AG08395 (cell line): ENCODE data around the gene RAD51B.
"Not testable (repeated sequence)": the region's sequence is repeated elsewhere in the genome, so short reads cannot be mapped to it uniquely, and the experiment has no call there.

Experiments
- DNase-seq: peaks from one replicate; pipeline ENCODE4 v3.0.0; 2012; ENCODE audit warnings: mixed read lengths, low spot score

The RAD51B gene

GRCh38 chr14:68407285-68407684 lies 587.7 kb downstream of the RAD51B start:
- DNase-seq = no peak

DNA sequence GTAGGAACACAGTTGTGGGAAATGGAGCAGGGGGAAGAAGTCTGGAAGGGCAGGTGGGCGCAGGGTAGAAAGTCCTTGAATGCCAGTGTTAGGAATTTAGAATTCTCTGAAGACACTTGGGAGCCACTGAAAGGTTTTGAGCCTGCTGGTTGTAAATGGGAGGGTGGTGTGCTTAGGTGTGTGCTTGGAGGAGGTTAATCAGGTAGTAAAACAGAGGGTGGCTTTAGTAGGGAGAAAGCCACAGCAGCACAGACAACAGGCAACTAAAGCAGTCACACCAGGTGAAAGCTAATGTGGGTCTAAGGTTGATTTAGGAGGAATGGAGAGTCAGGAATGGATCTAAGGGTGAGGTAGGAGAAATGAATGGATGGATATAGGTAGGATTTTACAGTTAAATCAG lies 588.2 kb downstream of the RAD51B start:
- DNase-seq = no peak

- peak; percentile 22 for DNase-seq
Measured at GRCh38 chr14:68408680-68409079, 589.1 kb downstream of the RAD51B start.

DNA sequence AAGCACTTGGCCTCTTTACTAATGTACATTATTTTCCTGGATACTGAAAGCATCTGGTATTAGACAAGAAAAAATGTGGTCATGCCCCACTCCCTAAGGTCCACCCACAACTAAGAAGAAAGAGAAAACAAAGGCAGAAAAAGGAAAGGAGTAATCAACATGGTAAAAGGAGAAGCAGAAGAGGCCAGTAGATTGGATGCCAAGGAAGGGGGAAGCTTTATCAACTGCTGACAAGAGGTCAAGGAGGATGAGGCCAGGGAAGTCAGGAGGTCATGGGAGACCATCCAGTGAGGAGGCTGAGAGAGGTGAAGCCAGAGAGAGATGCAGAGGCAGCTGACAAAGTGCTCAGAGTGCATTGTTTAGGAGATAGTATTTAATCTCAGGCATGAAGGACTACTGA lies 589.8 kb downstream of the RAD51B start:
- no peak for DNase-seq

- DNase-seq = no peak
Measured at GRCh38 chr14:68412505-68413465, 593.2 kb downstream of the RAD51B start.

- DNase-seq = no peak
Measured at GRCh38 chr14:68413509-68413908, 593.9 kb downstream of the RAD51B start.

DNA sequence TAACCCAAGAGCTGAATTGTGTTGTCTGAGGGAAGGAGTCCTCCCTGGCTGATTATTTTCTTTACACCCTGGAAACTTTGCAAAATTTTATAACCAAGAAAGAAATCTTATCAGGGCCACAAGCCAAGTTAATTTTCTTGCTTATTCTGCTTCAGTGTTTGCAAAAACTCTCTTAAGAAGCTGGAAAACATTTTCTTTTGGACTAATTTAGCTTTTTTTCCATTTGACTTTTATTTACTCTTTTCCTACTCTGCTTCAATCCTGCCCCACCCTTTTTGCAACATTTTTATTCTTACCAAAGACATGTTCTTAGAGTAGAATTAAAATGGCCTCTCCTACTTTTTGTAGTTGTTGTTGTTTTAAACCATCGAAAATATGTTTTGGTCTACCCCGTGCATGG lies 594.5 kb downstream of the RAD51B start:
- DNase-seq = no peak

DNA sequence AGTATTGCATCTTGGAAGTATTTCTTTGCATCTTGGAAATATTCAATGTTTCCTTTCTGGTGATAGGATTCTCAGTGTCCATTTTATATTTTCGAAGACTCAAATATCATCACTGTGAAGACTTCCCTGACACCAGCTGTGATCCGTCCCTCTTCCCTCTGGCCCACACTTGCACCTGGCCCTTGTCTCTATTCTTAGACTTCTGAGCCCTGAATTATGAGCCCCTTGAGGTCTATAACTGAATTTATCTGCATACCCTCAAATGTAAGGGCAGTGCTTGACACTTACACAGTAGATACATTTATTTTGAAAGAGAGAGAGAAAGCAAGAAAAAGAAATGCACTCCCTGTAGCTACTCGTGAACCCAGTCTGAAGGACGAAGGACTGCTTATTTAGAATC lies 596.6 kb downstream of the RAD51B start:
- no peak for DNase-seq

- DNase-seq = no peak
Measured at GRCh38 chr14:68417009-68417650, 597.6 kb downstream of the RAD51B start.

DNA sequence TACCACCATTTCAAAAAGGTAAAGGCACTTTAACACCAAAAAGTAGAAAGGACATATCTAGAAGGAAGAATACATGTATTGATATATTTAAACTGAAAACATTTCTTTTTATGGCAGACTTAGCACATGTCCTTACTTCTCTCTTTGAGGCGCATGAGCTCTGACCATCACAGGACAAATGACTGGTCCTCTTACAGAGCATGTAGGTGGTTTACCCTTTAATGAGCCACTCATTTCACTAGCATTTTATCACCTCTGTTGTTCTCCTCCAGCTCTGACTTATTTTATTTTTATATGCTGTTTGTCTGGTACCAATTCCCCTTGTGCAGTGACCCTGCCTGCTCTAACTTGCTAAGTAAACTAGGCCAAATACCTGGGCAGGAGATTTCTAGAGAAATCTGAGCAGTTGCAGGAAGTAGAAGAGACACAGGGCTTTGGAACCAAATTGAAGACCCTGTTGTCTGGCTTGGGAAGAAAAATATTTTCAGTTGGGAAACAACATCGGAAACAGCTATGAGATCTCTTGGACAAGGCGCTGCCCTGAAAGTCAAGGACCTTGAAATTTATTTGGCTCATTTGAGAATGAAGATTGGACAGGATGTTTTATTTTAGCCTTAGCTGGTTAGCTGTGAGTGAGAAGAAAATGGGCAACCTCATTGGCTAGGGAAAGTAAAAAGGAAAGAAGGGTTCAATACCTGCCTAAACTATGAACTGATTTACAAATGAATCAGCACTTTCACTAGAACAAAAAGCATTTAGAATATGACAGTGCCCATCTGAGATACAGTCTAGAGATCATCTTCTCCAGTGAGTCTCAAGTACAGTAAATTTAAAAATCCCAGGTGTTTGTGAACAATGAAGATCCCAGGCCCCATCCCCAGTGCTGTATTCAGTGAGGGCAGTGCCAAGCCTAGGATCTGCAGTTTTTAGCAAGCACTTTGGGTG lies 598.9 kb downstream of the RAD51B start:
- no peak for DNase-seq

GRCh38 chr14:68420350-68420749 lies 600.8 kb downstream of the RAD51B start:
- no peak for DNase-seq

DNA sequence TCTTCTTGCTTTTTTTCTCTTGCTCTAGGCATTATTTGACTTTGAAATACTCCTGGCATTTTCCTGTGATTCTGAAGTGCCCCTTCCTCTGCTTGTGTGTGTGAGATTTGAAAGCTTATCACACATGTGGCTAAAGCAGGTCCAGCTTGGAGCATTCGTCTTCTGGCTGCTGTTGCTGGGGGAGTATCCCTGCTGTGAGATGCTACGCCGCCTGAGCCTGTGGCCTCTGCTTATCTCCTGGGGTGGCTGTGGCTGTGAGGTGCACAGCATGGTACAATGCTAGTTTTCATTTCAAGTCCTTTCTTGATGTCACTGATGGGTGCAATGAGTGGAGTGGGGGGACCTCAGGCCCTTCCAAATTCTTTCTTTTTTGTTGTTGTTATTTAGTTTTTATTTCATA lies 601.5 kb downstream of the RAD51B start:
- DNase-seq = no peak

- no peak for DNase-seq
Measured at GRCh38 chr14:68423686-68424085, 604.1 kb downstream of the RAD51B start.

- DNase-seq = no peak
Measured at GRCh38 chr14:68424443-68425172, 605.0 kb downstream of the RAD51B start.

- DNase-seq = no peak
Measured at GRCh38 chr14:68426661-68427549, 607.3 kb downstream of the RAD51B start.

GRCh38 chr14:68427550-68427890 lies 607.9 kb downstream of the RAD51B start:
- no peak for DNase-seq

DNA sequence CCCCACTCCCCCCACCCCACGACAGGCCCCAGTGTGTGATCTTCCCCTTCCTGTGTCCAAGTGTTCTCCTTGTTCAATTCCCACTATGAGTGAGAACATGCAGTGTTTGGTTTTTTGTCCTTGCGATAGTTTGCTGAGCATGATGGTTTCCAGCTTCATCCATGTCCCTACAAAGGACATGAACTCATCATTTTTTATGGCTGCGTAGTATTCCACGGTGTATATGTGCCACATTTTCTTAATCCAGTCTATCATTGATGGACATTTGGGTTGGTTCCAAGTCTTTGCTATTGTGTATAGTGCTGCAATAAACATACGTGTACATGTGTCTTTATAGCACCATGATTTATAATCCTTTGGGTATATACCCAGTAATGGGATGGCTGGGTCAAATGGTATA lies 609.3 kb downstream of the RAD51B start:
- DNase-seq = not testable (repeated sequence)

- not testable (repeated sequence) for DNase-seq
Measured at GRCh38 chr14:68434173-68434572, 614.6 kb downstream of the RAD51B start.

DNA sequence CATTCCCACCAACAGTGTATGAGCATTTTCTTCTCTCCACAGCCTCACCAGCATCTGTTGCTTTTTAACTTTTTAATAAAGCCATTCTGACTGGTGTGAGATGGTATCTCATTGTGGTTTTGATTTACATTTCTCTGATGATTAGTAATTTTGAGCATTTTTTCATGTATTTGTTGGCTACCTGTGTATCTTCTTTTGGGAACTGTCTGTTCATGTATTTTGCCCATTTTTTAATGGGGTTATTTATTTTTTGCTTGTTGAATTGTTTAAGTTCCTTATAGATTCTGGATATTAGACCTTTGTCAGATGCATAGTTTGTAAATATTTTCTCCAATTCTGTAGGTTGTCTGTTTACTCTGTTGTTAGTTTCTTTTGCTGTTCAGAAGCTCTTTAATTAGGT lies 616.1 kb downstream of the RAD51B start:
- not testable (repeated sequence) for DNase-seq

DNA sequence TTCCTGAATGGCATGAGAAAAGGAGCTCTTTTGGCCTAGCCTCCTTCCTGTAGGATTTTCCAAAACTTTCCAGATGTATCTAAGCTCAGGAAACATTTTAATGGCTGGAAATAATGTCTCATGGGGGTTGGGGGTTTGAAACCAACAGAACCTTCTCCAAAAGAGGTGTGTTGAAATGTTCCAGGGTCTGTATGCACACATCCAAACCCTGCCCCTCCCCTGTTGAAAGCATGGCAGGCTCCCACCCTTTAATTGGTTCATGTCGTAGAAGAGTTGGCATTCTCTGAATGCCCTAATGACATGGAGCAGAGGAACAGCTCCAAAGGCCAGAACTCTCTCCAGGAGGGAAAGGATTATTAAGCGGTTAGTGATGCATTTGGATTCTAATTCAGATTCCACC lies 620.1 kb downstream of the RAD51B start:
- no peak for DNase-seq

GRCh38 chr14:68440820-68441219 lies 621.2 kb downstream of the RAD51B start:
- DNase-seq = no peak
